ENCODE data around the gene TRIM29. TPM values are rescaled to one million over a fixed set of nuclear protein-coding genes. Genes with fewer than 3 reads are reported as not detected.

Gene TRIM29
- total and polyA plus RNA-seq, 2 of the 4 experiments (the other 2 are of a cell fraction) = not detected

- no peak overlapping the region for H4K5ac ChIP-seq (ENCODE audit: low read depth, low read length)
- no peak overlapping the region for H3K4me3 ChIP-seq (ENCODE audit: insufficient read depth, low read depth, low read length)
- no peaks in the 10 kb centered on the region for H3K9me1 ChIP-seq (ENCODE audit: insufficient read depth, low read length)
- H2BK20ac ChIP-seq (ENCODE audit: low read depth, low read length) = no peak overlapping the region
- H3K27me3 ChIP-seq (ENCODE audit: control insufficient read depth, insufficient read depth, low read length) = peaks cover 53% of the 10 kb centered on the region
- H3K4me2 ChIP-seq (ENCODE audit: low read depth, low read length) = no peak overlapping the region
- H3K9me3 ChIP-seq (ENCODE audit: control insufficient read depth, insufficient read depth, low read length) = no peaks in the 10 kb centered on the region
- no peak overlapping the region for H3K4ac ChIP-seq (ENCODE audit: low read depth, low read length)
- no peak overlapping the region for H4K8ac ChIP-seq (ENCODE audit: low read depth in 2 of 2, low read length in 2 of 2)
- no peak overlapping the region for H3K18ac ChIP-seq (ENCODE audit: low read depth, low read length)
- ChIA-PET CTCF (no interaction called here), POLR2A (ENCODE audit: unreplicated experiment) (no interaction called here)
- no peak overlapping the region for H3K56ac ChIP-seq (ENCODE audit: extremely low read depth, insufficient read depth, low read length)
- TF ChIP-seq MAZ (IDR thresholded peaks at IDR 0.05; ENCODE audit: borderline replicate concordance, low read depth, low read length) = no peak
- TF ChIP-seq MXI1 (IDR thresholded peaks at IDR 0.05; ENCODE audit: borderline replicate concordance, low read depth, low read length) = no peak
- TF ChIP-seq POLR2A (IDR thresholded peaks at IDR 0.05; ENCODE audit: low read depth, low read length) = no peak
- no peak for TF ChIP-seq RFX5 (IDR thresholded peaks at IDR 0.05; ENCODE audit: low read depth, low read length)
- TF ChIP-seq FOS (IDR thresholded peaks at IDR 0.05; ENCODE audit: low read depth, low read length) = no peak
- TF ChIP-seq CHD1 (IDR thresholded peaks at IDR 0.05; ENCODE audit: low read depth, low read length) = no peak
- TF ChIP-seq CEBPB (IDR thresholded peaks at IDR 0.05; ENCODE audit: low read depth, low read length) = no peak
- no peak overlapping the region for H2AK5ac ChIP-seq (ENCODE audit: low read depth, low read length)
- H4K20me1 ChIP-seq (ENCODE audit: insufficient read depth, low read length) = no peaks in the 10 kb centered on the region
- no peak overlapping the region for H2BK120ac ChIP-seq (ENCODE audit: low read depth, low read length)
- no peaks in the 10 kb centered on the region for H3K79me1 ChIP-seq (ENCODE audit: low read depth in 1 of 2, low read length in 2 of 2)
- no peak overlapping the region for H3K9ac ChIP-seq (ENCODE audit: low read depth, low read length)
- WGBS, 2 experiments (ENCODE audit: extremely low coverage in 2 of 2, insufficient read length in 1 of 2) = no CpG with 5 or more reads among the region's 5 CpGs
- H2AFZ ChIP-seq (replicated peaks; ENCODE audit: low read length, poor library complexity) = no peak overlapping the region
- H2BK5ac ChIP-seq (ENCODE audit: low read depth, low read length, poor library complexity, severe bottlenecking) = no peak overlapping the region
- H3K27ac ChIP-seq (ENCODE audit: insufficient read depth, low read length) = no peak overlapping the region
- dilution Hi-C loops (cut with HindIII; ENCODE audit: low sequenced_read_pairs, unreplicated experiment) (no loop called here), intact Hi-C loops (cut with micrococcal nuclease) (no loop called here), in situ Hi-C loops (cut with MboI; ENCODE audit: low sequenced_read_pairs) (no loop called here)
- no peak for DNase-seq
- H3K4me1 ChIP-seq (ENCODE audit: control insufficient read depth, insufficient read depth, low read length) = no peaks in the 10 kb centered on the region
- H3K36me3 ChIP-seq (ENCODE audit: control insufficient read depth, insufficient read depth, low read length) = no peaks in the 10 kb centered on the region
- H2BK15ac ChIP-seq (ENCODE audit: low read depth, low read length) = no peak overlapping the region
- H3K23ac ChIP-seq (ENCODE audit: low read depth, low read length) = no peak overlapping the region
- H2AK9ac ChIP-seq (replicated peaks; ENCODE audit: low read depth, low read length, poor library complexity) = no peak overlapping the region
- ATAC-seq (ENCODE audit: low read depth) = no peak
- no peak overlapping the region for H3K14ac ChIP-seq (replicated peaks; ENCODE audit: low read depth, low read length)
- no peak overlapping the region for H4K91ac ChIP-seq (ENCODE audit: insufficient read depth, low read depth, low read length)
- no TSS peak for BruUV-seq (replicated peaks)
Observed at GRCh38 chr11:120134931-120135228, 3.0 kb downstream of the TRIM29 start.

Data from IMR-90 (cell line).